GM11168 (cell line): ENCODE data around the gene AMOTL1.

Source experiments
- in situ Hi-C: fragments of 300-500 bp; cut with MboI; formaldehyde crosslinking; loops from one replicate; pipeline ENCODE4 v1.12.0; 2022; ENCODE audit warnings: low sequenced_read_pairs; ENCODE audit not compliant: unreplicated experiment

Gene AMOTL1

DNA sequence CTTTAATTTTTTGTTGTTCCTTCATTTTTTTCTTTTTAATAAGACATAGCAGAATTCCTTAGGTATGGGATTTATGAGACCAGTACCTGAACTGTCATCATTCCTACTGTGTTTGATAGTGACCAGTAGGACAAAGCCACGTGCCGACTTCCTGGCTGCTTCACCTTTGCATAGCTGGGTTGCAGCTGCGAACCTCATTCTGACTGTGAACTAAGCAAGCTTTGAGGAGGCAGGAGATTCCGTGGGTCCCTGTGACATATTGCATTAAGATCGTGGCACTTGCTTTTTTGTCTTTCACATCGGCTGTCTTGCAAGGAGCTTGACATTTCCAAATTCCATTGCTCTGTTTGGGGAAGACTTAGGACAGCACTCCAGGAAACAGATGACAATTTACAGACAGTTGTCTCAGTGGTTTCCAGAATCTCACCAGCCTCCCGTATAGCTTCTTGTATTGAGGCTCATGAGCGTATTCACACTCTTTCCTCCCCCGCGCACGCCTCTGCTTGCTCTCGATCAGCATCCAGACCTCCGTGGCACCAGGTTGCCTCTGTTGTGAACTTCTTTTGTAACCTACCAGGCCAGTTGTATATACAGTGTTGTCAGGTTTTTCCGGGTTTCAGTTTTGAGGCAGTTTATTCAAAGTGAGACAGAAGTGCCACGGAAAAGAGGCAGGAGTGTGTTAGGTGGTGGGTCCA, 103.5 kb downstream of the AMOTL1 start:
- in situ Hi-C loops = no loop called here

DNA sequence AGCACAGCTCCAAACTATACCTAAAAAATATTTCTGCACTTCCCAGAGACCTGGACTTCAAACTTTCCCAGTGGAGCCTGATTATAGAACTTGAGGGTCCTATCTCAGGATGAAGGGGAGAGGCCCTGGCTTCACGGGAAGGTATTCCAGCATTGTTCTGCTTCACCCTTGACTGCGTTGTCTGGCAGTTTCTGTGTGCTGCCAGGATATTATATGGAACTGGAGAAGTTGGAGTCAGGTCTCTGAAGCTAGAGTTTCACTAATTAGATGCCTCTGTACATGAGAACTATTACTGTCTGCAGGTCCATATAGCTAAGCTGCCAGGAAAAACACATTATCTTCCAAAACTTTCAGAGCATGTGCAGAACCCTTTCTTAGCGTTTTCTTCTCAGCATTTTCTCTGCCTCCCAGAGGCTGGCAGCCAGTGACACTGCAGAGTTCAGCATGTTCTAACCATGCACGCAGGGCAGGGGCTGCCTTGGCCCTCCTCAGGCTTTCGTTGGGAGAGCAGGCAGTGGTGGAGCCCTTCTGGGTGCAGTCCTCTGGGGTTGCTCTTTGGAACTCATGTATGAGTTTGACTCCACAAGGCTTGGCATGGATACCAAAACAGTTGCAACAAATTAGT, 105.9 kb downstream of the AMOTL1 start:
- in situ Hi-C loops = no loop called here

DNA sequence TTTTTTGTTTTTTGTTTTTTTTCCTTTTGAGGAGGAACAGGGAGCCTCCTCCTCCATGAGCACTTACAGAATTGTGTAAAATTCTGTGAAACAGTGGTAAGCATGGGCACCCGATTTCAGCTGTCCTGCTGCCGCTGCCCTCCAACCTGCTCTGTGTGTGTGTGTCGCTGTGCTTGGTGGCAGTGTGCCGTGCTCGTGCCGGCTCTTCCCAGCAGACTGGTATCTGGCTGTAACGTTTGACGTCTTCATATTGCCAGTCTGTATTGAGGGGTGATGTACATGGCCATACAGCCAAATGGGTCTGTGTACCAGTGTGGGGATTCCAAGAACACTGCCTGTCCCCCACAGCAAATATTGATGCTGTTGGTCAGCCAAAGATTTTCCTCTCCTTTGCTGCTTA, 108.1 kb downstream of the AMOTL1 start:
- in situ Hi-C loops = loop anchor here (25.0 kb wide), 1 partner anchor 239 kb away; no protein-coding TSS in a partner anchor

DNA sequence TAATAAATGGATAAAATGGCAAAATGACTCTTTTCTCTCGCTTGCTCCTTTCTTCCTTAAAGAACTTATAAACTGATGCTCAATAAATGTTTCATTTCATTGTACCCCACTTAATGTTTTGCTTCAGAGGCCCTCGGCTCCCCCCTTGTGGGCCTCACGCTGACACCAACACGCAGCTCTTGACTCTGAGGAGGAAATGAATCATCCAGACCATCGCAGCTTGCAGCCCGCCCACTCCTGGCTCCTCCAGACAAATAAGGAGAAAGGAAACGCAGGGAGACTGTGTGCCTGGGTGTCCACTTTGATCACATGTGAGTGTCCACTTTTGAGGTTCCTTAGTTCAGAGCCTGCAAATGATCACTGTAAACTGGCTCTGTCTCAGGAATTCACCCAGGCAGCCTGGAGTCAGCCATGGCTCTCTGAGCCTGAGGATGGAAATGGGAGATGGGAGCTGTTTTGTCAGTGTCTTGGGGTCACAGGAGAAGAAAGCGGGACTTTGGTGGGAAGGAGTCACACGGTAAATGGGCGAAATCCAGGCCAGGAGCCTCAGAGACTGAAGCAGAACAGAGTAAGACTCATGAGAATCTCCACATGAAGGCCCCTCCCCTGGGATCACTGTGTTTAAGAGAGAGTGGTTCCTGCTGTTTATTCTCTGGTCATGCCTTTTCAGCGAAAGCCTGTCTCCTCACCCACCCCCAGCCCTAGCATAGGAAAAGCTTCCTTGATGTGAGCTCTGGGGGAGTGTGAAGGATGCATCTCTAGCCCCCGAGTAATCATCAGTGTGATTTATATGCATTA, 108.7 kb downstream of the AMOTL1 start:
- in situ Hi-C loops = loop anchor here (25.0 kb wide), 1 partner anchor 240 kb away; no protein-coding TSS in a partner anchor

DNA sequence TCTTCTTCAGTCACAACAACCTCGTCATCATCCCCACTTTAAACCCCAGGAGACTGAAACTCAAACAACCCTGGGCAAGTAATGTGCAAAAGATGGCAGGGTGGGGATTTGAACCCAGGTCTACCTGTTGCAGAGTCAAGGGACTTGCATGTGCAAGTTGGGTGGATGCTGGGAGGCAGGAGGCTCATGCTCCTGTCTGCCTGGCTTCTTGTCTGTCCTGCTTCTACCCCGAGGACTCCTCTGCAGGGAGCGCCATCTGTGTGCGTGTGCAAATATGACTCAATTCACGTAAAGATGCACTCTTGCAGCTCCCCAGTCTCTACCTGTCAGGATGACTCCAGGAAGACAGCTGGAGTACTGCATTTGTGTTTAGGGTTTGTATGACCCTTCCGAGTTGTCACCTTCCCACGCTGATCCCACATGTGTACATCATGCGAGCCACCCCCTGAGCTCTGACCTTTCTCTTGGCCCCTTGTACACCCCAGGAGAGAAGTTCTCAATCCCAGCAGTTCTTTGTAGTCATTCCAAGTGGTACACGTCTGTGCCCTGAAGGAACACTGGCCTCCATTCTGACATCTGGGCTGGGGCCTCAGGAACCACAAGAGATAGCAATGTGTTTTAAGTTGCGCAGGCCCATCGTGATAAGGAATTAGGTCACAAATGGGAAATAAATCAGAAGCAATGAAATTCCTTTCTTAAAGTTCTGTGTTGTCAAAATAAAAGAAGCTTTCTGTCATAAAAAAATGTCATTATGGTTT, 109.5 kb downstream of the AMOTL1 start:
- in situ Hi-C loops = loop anchor here (25.0 kb wide), 1 partner anchor 240 kb away; no protein-coding TSS in a partner anchor

DNA sequence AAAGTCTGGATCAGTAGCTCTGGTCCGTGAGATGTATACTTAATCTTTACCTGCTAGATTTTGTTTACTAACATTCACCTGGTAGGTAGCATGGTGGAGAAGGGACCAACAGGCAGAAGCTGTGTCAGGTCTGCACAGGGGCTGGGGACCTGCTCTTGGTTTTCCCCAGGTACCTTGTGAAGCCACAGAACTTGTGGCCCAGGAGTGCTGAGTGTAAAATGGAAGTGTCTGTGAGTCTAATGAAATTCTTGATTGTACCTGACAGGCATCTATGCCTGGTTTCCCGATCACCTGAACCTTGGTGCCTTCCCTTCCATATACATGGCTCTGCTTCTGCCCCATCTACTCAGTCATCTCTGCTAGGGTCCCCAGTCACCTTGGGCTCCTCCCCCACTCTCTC, 110.8 kb downstream of the AMOTL1 start:
- in situ Hi-C loops = loop anchor here (25.0 kb wide), 1 partner anchor 242 kb away; no protein-coding TSS in a partner anchor

DNA sequence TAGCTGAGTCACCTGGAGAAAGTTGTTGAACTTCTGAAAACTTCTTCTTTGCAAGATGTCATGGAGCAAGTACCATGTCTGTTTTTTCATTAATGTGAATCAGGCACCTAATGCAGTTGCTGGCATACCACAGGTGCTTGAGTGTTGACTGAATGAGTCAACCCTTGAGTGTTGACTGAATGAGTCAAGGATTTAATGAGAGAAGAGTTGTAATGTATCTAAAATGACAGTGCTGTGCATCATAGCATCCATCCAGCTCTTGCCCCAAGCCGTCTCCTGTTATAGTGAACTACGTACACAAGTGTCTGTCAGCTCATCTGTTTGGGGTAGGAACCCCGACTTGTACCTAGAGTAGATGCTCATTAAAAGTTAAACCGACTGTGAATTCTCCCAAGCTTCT, 112.1 kb downstream of the AMOTL1 start:
- in situ Hi-C loops = loop anchor here (25.0 kb wide), 1 partner anchor 243 kb away; no protein-coding TSS in a partner anchor

DNA sequence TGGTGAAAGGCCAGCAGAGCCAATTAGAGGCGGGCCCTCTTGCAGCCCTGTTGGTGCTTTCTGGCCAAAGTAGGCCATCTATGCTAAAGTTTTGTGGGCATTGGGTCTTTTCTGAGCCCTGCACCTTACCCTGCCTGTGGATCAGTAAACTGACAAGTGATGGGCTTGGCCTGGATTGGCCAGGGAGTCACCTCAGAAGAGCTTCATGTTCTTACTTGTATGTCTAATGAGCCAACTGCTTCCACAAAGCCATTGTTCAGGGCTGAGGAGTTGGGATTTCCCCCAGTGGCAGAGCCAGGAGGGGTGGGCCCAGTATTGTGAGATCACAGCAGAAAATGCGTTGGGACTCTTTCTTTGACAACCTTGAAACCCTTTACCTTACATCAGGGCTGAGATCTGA, 114.8 kb downstream of the AMOTL1 start:
- in situ Hi-C loops = loop anchor here (25.0 kb wide), 1 partner anchor 246 kb away; no protein-coding TSS in a partner anchor

DNA sequence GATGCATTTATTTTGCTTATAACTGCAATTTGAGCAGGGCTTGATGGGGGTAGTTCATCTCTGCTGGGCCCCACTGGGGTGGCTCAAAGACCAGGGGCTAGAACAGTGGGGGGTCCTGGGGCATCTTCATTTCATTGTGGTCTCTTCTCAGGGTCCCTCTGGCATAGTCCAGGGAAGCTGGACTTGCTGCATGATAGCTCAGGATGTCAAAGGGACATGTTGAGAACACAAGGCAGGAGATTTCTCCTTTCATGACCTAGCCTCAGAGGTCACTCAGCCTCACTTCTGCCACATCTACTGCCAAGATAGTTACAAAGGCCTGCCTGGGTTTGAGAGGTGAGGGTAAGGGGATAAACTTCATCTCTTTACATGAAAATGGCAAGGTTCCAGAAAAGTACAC, 115.7 kb downstream of the AMOTL1 start:
- in situ Hi-C loops = loop anchor here (25.0 kb wide), 1 partner anchor 247 kb away; no protein-coding TSS in a partner anchor

DNA sequence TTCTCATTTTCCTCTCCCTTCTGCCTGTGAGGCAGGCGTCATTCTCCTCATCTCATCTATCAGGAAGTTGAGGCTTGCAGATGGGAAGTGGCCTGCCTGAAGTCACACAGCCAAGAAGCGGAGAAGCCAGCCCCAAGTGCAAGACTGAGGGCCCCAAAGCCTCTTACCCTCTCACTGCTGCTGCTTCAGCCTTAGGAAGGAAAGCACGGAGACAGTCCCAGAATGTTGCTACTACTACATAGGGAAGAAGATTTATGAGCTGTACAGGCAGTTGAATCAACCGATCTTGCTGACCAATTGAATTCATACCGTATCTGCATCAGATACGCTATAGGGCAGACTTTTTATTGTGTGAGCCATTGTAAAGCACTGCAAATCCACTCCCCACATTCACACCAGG, 116.2 kb downstream of the AMOTL1 start:
- in situ Hi-C loops = loop anchor here (25.0 kb wide), 1 partner anchor 247 kb away; no protein-coding TSS in a partner anchor

DNA sequence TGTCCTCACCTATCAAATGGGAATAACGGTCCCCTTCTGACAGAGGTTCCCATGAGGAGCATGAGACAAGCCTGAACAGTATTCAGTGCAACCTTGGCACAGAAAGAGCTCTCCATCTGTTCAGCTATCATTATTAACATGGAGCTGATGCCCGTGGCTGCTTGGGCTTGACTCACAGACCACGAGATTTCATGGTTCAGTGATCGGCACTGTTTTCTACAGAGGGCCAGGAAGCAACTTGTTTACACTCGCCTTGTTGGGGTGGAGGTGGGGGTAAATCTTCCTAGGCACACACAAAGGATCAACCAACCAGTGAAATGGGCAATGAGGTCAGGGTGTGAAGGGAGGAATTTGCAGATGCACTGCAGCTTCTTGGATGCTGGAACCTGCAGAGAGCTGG, 117.0 kb downstream of the AMOTL1 start:
- in situ Hi-C loops = loop anchor here (25.0 kb wide), 1 partner anchor 248 kb away; no protein-coding TSS in a partner anchor

DNA sequence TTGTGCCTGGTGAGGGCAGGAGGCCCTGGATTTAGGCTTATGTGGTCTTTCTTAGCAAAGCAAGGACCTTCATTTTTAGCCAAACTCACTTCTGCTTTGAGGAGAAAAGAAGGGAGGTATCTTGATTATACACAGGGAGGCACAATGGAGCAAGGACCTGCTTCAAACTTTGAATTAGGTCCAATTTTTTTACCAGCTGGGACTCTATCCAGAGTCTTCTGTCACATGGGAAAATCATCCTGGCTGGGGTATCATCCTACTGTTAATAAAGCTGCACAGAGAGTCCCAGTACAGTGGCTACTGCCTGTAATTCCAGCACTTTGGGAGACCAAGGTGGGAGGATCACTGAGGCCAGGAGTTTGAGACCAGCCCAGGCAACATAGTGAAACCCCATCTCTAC, 117.4 kb downstream of the AMOTL1 start:
- in situ Hi-C loops = loop anchor here (25.0 kb wide), 1 partner anchor 248 kb away; no protein-coding TSS in a partner anchor

DNA sequence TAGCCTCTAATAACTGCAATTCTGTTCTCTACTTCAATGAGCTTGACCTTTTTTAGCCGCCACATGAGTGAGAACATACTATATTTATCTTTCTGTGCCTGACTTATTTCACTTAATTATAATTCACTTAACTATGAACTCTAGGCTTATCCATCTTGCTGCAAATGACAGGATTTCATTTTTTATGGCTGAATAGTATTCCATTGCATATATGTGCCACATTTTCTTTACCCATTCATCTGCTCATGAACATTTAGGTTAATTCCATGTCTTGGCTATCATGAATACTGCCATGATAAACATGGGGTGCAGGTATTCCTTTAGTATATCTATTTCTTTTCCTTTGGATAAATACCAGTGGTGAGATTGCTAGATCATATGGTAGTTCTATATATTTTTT, 120.0 kb downstream of the AMOTL1 start:
- in situ Hi-C loops = loop anchor here (25.0 kb wide), 1 partner anchor 251 kb away; no protein-coding TSS in a partner anchor

DNA sequence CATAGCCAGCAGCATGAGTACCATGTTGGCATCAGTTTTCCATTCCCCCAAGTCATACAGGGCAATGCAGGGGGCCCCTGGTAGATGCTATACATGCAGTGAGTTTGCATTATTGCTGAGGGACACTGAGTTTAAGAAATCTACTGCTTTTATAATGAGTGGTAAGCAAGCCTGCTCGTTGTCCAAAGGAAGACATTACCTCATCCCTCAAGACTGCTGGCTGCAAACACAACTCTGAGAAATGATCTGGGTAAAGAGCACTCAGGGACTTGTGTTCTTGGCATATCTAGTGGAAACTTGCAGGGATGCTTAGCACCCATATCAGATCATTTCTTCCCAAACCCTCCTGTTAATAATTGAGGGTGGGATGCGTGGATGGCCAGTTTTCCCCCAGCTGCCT, 127.3 kb downstream of the AMOTL1 start:
- in situ Hi-C loops = loop anchor here (25.0 kb wide), 1 partner anchor 258 kb away; no protein-coding TSS in a partner anchor

DNA sequence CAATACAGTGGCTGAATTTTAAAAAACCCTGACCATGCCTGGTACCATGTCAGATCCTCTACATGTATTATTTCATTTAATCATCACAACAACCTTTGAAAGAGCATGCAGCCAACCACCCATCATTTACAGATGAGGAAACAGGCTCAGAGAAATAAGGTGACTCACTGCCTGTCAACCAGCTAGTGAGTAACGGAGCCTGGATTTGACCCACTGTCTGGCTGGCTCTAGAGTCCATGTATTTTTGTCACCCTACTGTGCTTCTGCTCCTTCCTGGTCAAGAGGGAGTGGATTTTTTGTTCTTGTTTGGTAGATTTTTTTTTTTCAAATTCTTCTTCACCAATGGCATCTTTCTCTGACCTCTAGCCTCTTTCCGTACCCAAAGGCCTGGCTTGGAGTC, 127.8 kb downstream of the AMOTL1 start:
- in situ Hi-C loops = loop anchor here (25.0 kb wide), 1 partner anchor 259 kb away; no protein-coding TSS in a partner anchor

DNA sequence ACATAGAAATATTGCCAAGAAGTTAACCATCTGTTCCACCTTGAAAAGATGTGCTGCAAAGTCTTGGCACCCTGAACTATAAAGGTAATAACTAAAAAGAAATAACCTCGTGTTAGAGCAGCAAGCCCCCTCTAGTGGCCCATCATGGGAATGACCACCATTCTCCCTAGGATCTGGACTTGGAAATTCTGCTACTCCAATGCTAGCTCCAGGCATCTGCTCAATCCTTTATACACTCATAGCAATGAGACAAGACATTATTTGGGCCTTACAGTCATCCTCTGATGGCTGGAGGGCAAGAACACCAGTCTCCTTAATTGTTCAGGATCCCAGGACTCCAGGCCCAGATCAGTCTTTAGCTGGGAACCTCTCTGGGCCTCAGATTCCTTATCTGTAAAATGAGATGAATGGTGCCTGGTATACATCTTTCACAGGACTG, 129.2 kb downstream of the AMOTL1 start:
- in situ Hi-C loops = loop anchor here (25.0 kb wide), 1 partner anchor 260 kb away; no protein-coding TSS in a partner anchor

DNA sequence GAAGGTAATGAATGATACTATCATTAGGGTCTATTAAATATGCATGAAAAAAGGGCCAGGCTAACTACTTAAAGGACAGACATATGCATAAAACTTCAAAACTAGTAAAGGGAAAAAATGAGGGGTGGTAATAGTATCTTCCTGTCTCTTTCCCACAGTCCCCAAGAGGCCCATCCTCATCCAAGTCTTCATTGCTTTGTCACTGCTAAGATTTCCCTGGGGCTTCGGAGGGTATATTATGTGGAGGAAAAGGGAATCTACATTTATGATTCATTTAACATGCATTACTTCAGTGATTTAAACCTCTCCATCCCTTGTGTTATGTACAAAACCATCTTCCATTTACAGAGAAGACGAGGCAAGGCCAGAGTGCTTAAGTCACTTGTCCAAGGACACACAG, 139.1 kb downstream of the AMOTL1 start:
- in situ Hi-C loops = no loop called here

DNA sequence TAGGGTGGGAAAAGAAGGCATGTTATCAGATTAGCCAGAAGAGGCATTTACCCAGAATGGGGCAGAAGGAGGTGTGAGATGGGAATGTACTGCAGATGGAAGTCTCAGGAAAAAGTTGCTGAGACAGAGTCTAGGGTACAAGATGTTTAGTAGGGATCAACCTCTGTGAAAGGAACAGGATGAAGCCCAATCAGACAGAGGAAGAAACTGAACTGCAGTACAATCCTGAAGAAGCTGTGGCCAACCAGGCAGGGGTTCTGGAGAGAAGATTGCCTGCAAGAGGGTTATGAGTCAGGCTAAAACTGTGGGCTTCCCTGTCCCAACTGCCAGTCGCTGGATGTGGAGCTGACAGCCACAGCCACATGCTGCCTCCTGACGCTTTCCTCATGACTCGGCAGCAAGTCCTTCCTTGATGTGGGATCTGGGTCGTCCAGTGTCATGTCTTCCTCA, 141.2 kb downstream of the AMOTL1 start:
- in situ Hi-C loops = no loop called here

DNA sequence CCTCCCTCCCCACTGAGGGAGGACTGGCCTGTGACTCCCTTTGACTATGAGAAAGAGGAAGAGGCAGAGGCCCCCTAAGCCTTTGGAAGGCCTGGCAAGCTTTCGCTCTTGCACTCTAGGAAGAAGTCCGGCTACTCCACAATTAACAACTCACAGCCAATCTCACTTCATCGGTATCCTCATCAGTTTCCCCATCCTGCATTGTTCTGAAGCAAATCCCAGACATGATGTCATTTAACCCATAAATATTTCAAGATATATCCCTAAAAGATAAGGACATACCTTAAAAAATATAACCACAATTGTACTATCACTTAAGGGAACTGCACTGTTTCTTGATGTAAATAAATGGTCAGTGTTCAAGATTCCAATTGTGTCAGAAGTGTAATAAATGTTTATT, 142.1 kb downstream of the AMOTL1 start:
- in situ Hi-C loops = no loop called here
